Right cardiac atrium (tissue), 5 donors: Measurements from ENCODE around the gene FAM120A. TPM values are rescaled to one million over a fixed set of nuclear protein-coding genes. Genes with fewer than 3 reads are reported as not detected.
A peak's percentile ranks its signal among the peaks of the same experiment; 100 is the strongest.
"Not testable (repeated sequence)": the region's sequence is repeated elsewhere in the genome, so short reads cannot be mapped to it uniquely, and the experiment has no call there.

Experiments
- ATAC-seq, 2 donors: fragments of 200-7000 bp; cut with Tn5 transposase; one replicate each; pipeline versions ENCODE4 v1.8.0 to v1.9.1; 2020; ENCODE audit warnings: moderate library complexity in 2 of 2, mild to moderate bottlenecking in 1 of 2
- DNase-seq, 3 donors: peaks; one replicate each; pipeline ENCODE4 v3.0.0-alpha.2; 2020
- H3K27ac ChIP-seq: one replicate; pipeline ENCODE4 v1.5.1; 2013; ENCODE audit warnings: mild to moderate bottlenecking, low read length, control low read depth, moderate library complexity
- H3K27me3 ChIP-seq: one replicate; pipeline ENCODE4 v1.6.1; 2013; ENCODE audit not compliant: control insufficient read depth, insufficient read depth
- H3K4me1 ChIP-seq: one replicate; pipeline ENCODE4 v1.6.1; 2013; ENCODE audit warnings: low read length; ENCODE audit not compliant: control insufficient read depth, insufficient read depth
- H3K4me3 ChIP-seq: one replicate; pipeline ENCODE4 v1.5.1; 2013; ENCODE audit warnings: low read length, control low read depth
- H3K9me3 ChIP-seq: one replicate; pipeline ENCODE4 v1.6.1; 2013; ENCODE audit warnings: low read length; ENCODE audit not compliant: control insufficient read depth
- WGBS: extraction: QIAGEN DNeasy Blood & Tissue Kit; methylation state at CpG from one replicate; pipeline ENCODE4 v1.1.7; 2013; 5-methylcytosine and 5-hydroxymethylcytosine counted together
- intact Hi-C, 4 donors: fragments of 100-400 bp; cut with DNase I; formaldehyde crosslinking; loops; one replicate each; pipeline versions ENCODE4 v1.11.0 to v1.14.0; 2022 to 2023
- polyA plus RNA-seq: library from polyadenylated mRNA; stranded (reverse); fragments of 200-250 nt; gene quantifications from one replicate; pipeline ENCODE4 v1.2.3, GENCODE V29; 2013
- total RNA-seq, 4 donors: library from RNA; stranded (reverse); fragmentation: NEBNext Ultra II Directional; extraction: Animal tissue kit (Norgen Biotek cat#: 25700); gene quantifications; one replicate each; pipeline ENCODE4 v1.2.1, GENCODE V29; 2021
- donor health status: healthy with polysubstance abuse.
- donor health status: DM: no; HTN: yes; CAD: no.
- donor health status: DM: no; HTN: no; CAD: no.
- donor health status: DM: no; HTN: yes; CAD: no; lungs with severe emphysema.
- donor health status: DM: yes; HTN: yes; CAD: no.

The FAM120A gene
- total and polyA plus RNA-seq, 5 donors = 42.3 to 111 (median 86.6) TPM

DNA sequence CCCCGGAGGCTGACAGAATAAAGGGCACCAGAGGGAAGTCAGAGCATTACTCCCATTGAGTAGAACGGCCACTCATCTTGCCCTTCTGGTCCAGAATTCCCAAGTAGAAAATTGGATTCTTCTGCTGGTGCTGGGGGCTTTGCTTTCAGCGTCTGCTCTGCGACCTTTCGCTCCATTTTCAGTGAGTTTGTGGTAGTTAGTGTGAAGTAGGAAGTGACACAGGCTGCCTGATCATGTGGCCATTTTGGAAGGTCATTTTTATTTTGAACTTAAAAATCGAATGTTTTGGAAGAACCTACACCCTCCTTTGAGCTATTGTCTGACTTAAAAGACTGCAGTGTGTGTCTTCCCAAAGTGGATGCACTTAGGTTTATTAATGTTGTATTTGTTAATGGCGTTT, 58.6 kb downstream of the FAM120A start:
- H3K4me1 ChIP-seq = peaks cover 3% of the 10 kb centered on the region
- ATAC-seq (no peak), DNase-seq (no peak)
- WGBS = 89% methylated on average over 7 of the region's 7 CpGs
- H3K27ac ChIP-seq = no peak overlapping the region
- H3K4me3 ChIP-seq = no peak overlapping the region
- H3K9me3 ChIP-seq = no peaks in the 10 kb centered on the region
- H3K27me3 ChIP-seq = no peaks in the 10 kb centered on the region
- intact Hi-C loops = no loop called here

DNA sequence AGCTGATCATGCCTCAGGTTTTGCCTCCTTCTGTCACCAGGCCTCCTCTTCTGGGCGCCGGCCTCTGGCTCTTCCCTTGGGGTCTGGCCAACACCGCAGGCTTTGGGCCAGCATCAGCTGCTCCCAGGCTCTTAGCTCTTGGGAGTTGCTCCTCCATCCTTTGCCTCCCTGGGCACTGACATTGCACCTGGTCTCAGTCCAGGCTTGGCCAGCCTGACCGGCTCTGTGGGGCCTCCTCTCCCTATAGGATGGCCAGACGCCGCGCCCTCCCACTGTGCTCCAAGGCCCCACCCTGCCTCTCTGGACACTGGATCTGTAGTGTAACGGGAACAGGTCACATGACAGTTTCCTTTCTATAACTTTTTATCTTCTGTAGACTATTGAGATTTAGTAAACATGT, 59.7 kb downstream of the FAM120A start:
- peak; percentile 71 to 92 (median 87) for DNase-seq
- H3K27ac ChIP-seq = peak overlapping the region; percentile 13
- H3K9me3 ChIP-seq, H3K4me3 ChIP-seq, H3K27me3 ChIP-seq, intact Hi-C loops, H3K4me1 ChIP-seq: not testable (repeated sequence)
- peak; percentile 85 to 92 for ATAC-seq
- WGBS = 43% methylated on average over 8 of the region's 8 CpGs

DNA sequence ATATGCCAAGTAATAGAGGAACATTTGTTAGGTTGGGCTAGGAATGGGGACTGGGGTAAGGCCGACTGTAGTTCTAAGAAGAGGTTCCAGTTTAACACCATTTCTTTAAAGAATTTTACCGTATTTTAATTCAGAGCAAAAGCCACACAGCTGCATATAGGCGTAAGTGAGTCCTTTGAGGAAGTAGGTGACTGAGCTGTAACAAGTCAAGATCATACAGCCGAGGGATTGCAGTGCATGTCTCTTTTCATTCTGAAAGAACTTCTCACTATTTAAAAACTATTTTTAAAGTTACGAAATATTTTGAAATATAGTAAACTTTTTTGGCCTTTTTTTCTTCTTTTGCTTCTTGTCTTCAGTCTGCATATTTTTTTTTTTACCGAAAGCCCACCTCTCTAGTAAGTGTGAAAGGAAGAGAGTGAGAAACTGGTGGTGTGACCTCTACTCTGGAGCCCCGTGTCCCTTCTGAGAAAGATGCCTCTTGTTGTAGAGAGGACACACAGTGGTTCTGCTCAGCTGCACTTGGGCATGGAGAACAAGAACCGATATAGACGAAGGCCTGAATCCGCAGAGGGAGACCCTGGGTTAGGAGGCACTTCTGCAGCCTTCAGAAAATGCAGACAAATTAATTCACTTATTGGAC, 60.8 kb downstream of the FAM120A start:
- H3K27me3 ChIP-seq, H3K27ac ChIP-seq, H3K9me3 ChIP-seq, intact Hi-C loops, ATAC-seq, H3K4me1 ChIP-seq, H3K4me3 ChIP-seq, DNase-seq: not testable (repeated sequence)
- WGBS = 81% methylated on average over 10 of the region's 10 CpGs

DNA sequence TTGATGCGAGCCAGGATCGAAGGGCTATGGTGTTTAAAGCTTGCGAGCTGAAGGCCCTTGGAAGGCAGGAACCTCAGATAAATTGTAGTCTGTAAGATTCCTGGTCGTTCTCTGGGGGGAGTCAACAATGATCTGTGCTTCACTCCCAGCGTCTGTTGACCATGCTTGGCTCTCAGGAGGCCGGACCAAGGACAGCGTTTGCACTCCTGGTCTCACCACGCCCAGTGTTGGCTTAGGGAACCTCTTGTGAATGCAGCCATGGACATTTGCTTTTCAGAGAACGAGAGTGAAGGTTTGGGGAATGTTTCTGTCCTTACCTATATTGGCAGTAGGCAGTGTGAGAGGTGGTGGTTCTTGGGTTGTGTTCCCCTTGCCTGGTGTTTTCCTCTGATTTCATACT, 62.1 kb downstream of the FAM120A start:
- intact Hi-C loops = no loop called here
- Histone ChIP-seq H3K9me3 (no peaks in the 10 kb centered on the region), H3K27me3 (no peaks in the 10 kb centered on the region), H3K4me3 (no peak overlapping the region), H3K27ac (no peak overlapping the region), H3K4me1 (peaks cover 3% of the 10 kb centered on the region)
- DNase-seq (no peak), ATAC-seq (no peak)
- 80% methylated on average over 9 of the region's 9 CpGs for WGBS

DNA sequence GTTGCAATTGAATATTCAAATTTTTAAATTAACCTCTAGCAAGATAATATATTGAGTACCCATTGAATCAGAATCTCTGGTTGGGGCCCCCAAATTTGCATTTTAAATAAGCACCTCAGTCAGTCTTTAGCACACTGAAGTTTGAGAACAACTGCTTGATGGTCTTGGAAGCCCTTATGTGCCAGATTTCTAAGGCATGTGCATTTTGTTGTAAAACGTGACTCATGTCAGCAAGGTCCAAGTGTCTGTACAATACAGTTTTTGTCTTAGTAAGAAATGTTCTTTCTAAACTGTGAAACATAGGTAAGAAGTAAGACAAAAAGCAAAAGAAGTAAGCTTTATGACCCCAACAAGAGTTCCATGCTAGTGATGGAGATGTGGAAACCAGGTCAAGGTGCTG, 65.8 kb downstream of the FAM120A start:
- Histone ChIP-seq H3K4me3 (no peak overlapping the region), H3K27ac (no peak overlapping the region), H3K27me3 (no peaks in the 10 kb centered on the region), H3K9me3 (no peaks in the 10 kb centered on the region), H3K4me1 (peaks cover 6% of the 10 kb centered on the region)
- DNase-seq = no peak
- intact Hi-C loops = no loop called here
- ATAC-seq = no peak
- WGBS = 30% methylated on average over 1 of the region's 1 CpG

DNA sequence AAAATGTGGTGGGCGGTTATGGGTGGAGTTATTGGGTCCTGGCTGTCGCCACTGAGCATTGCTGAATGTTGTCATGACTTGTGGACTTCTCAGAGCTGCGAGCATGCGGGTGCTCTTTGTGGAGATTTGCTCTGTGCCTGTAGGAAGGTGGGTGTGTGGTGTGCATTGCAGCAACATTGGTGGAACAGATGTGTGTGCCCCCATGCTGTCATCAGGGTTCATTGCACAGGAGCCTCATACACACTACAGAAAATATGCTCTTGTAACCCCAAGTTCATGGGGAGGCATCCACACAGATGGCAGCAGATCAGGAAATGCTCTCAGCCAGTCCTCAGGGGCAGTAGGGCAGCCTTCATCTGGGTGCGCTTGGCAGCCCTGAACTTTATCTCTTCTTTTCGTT, 69.0 kb downstream of the FAM120A start:
- Histone ChIP-seq H3K27me3 (no peaks in the 10 kb centered on the region), H3K27ac (no peak overlapping the region), H3K4me1 (peaks cover 9% of the 10 kb centered on the region), H3K4me3 (no peak overlapping the region), H3K9me3 (no peaks in the 10 kb centered on the region)
- DNase-seq (no peak), ATAC-seq (no peak)
- 86% methylated on average over 6 of the region's 6 CpGs for WGBS
- intact Hi-C loops = loop anchor here in 3 of 4 donors (10.0 kb wide), 1 partner anchor 66 kb away; the partner anchor contains the start of genes FAM120A (in 3 of the 3) and FAM120AOS (in 3 of the 3)

DNA sequence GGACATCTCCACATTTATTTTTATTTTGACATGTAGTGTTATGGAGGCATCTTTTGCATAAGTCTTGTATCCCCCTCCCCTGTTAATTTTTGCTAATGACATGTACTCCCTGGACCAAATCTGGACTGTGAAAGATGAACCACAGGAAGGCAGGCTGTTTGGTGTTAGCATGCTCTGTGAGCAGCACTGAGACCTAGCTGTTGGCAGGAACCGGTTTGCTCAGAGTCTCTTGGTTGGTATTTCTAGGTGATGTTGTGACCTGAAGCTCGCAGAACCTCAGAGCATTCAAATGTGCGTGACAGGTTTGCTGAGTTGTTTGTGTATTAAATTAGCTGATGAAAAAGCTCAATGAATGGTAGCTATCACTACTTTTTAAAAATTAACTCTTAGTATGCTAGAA, 71.3 kb downstream of the FAM120A start:
- no peak for DNase-seq
- H3K9me3 ChIP-seq = no peaks in the 10 kb centered on the region
- intact Hi-C loops = loop anchor here in 3 of 4 donors (10.0 kb wide), 1 partner anchor 68 kb away; the partner anchor contains the start of genes FAM120A (in 3 of the 3) and FAM120AOS (in 3 of the 3)
- ATAC-seq = peak in 1 of 2 donors; percentile 32
- WGBS = 69% methylated on average over 3 of the region's 3 CpGs
- H3K27ac ChIP-seq = no peak overlapping the region
- H3K4me3 ChIP-seq = no peak overlapping the region
- no peaks in the 10 kb centered on the region for H3K27me3 ChIP-seq
- peaks cover 10% of the 10 kb centered on the region for H3K4me1 ChIP-seq

DNA sequence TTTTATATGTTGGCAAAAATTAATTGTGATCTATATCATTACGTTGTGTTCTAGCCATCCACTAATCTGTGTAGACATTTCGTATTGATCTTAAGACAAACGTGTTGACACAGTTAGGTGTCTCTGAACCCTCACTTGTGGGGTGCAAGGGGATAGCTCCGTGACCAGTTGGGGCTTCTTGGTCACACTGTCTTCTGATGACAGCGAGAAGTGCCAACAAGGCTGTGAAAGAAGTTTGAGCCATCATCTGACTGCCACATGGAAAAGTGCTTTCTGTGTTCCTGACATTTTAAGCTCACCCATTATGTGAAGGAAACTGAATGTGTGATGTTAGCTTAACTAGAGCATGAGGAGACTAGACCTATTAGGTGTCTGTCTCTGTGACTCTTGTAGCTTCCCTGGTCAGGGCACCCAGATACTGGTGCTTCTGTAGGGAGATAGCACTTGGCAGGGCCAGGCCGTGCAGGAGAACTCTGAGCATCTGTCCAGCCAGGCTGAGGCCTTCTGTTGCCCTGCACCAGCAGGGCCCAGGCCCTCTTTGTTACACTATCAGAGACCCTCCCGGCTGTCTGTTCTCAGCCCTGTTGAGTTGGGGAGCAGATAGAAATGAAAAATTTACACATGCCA, 72.1 kb downstream of the FAM120A start:
- ATAC-seq (peak; percentile 84 to 88), DNase-seq (peak in 1 of 3 donors; percentile 64)
- Histone ChIP-seq H3K27ac (no peak overlapping the region), H3K9me3 (no peaks in the 10 kb centered on the region), H3K4me1 (peaks cover 10% of the 10 kb centered on the region), H3K4me3 (no peak overlapping the region), H3K27me3 (no peaks in the 10 kb centered on the region)
- 65% methylated on average over 7 of the region's 7 CpGs for WGBS
- intact Hi-C loops = loop anchor here in 3 of 4 donors (10.0 kb wide), 1 partner anchor 69 kb away; the partner anchor contains the start of genes FAM120A (in 3 of the 3) and FAM120AOS (in 3 of the 3)

DNA sequence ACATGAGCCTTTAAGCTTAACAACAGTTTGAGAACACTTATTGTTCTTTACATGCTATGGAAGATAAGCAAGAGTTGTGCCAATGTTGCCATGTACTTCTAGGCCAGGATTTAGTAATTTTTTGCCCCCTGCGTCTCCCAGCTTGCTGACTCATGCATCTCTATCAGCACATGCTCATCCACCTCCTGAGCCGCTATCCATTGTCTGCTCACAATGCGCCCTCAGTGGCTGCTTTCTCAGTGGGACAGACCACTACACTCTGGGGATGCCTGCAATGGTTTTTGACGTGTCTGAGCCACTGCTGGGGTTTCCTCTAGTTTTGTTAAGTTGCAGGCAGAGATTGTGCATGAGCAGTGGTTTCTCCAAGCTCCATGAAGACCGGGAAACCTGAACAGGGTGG, 74.0 kb downstream of the FAM120A start:
- H3K9me3 ChIP-seq = no peaks in the 10 kb centered on the region
- no peak overlapping the region for H3K27ac ChIP-seq
- intact Hi-C loops = loop anchor here in 3 of 4 donors (10.0 kb wide), 1 partner anchor 71 kb away; the partner anchor contains the start of genes FAM120A (in 3 of the 3) and FAM120AOS (in 3 of the 3)
- WGBS = 79% methylated on average over 5 of the region's 5 CpGs
- peaks cover 9% of the 10 kb centered on the region for H3K4me1 ChIP-seq
- ATAC-seq (no peak), DNase-seq (no peak)
- H3K4me3 ChIP-seq = no peak overlapping the region
- H3K27me3 ChIP-seq = no peaks in the 10 kb centered on the region

DNA sequence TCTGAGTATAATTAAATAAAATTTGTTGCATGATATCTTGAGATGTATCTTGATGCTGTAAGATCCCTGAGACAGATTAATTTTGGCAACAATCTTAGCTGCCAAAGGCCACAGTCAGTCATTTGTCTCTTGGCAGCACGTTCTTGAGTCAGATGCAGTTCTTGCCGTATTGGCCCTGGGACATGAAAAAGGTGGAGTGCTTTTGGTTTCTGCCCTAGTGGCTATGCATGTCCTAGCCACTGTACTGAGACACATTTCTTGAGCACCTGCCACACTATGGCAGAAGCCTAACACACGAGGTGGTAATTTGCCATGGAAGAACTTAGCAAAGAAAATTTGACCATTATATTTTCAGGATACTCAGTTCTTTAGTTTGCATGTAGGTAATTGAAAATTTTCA, 79.9 kb downstream of the FAM120A start:
- Histone ChIP-seq H3K9me3 (no peaks in the 10 kb centered on the region), H3K4me1 (peaks cover 2% of the 10 kb centered on the region), H3K27ac (no peak overlapping the region), H3K27me3 (no peaks in the 10 kb centered on the region), H3K4me3 (no peak overlapping the region)
- intact Hi-C loops = no loop called here
- no peak for DNase-seq
- ATAC-seq = peak in 1 of 2 donors; percentile 38
- 64% methylated on average over 3 of the region's 3 CpGs for WGBS

DNA sequence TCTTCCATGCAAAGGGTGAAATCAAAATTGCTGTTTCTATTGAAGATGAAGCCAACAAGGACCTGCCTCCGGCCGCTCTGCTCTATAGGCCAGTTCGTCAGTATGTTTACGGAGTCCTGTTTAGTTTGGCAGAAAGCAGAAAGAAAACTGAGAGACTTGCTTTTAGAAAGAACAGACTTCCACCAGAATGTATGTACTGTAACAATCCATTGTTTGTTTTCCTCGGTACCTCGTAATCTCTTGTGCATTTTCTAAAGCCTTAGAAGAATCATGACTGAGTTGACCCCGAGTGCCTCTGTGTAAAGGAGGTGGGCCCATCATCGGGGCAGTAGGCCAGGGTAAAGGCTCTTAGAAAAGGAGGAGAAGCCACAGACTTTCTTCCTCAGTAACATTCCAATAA, 80.7 kb downstream of the FAM120A start:
- Histone ChIP-seq H3K27me3 (no peaks in the 10 kb centered on the region), H3K9me3 (no peaks in the 10 kb centered on the region), H3K27ac (no peak overlapping the region), H3K4me3 (no peak overlapping the region), H3K4me1 (peaks cover 2% of the 10 kb centered on the region)
- ATAC-seq (no peak), DNase-seq (no peak)
- intact Hi-C loops = no loop called here
- WGBS = 84% methylated on average over 8 of the region's 8 CpGs
